ENCODE results near the gene PHLDB3.

PHLDB3 gene

GRCh38 chr19:43483281-43483680 lies 21.3 kb downstream of the PHLDB3 start:
- no peak overlapping the region for H3K4me2 ChIP-seq (ENCODE audit: low read depth, low read length, poor library complexity, severe bottlenecking)
- no peak overlapping the region for H3K9ac ChIP-seq (ENCODE audit: low read depth, low read length, poor library complexity, severe bottlenecking)
- H3F3A ChIP-seq (ENCODE audit: low read depth) = no peaks in the 10 kb centered on the region
- H3K27me3 ChIP-seq (ENCODE audit: insufficient read depth, low read length, poor library complexity, severe bottlenecking) = no peaks in the 10 kb centered on the region
- H3K9me2 ChIP-seq (replicated peaks; ENCODE audit: low read depth, low read length) = no peaks in the 10 kb centered on the region
- no peak overlapping the region for H3K4me3 ChIP-seq (ENCODE audit: low read length, poor library complexity, severe bottlenecking)
- no peak overlapping the region for H2AFZ ChIP-seq (ENCODE audit: low read length)
- no peaks in the 10 kb centered on the region for H3K9me3 ChIP-seq (ENCODE audit: insufficient read depth, low read depth, low read length)
- no peaks in the 10 kb centered on the region for H3K79me2 ChIP-seq (ENCODE audit: insufficient read depth, low read length)
- H3K36me3 ChIP-seq (ENCODE audit: insufficient read depth, low read length) = no peaks in the 10 kb centered on the region
- no peaks in the 10 kb centered on the region for H4K20me1 ChIP-seq (ENCODE audit: insufficient read depth, low read length, poor library complexity, severe bottlenecking)
- no peaks in the 10 kb centered on the region for H3K4me1 ChIP-seq (ENCODE audit: insufficient read depth, low read length, poor library complexity, severe bottlenecking)
- TF ChIP-seq CTCF (conservative IDR thresholded peaks at IDR 0.05; ENCODE audit: low read length) = no peak
- no peak for TF ChIP-seq EZH2phosphoT487 (IDR thresholded peaks at IDR 0.05; ENCODE audit: borderline replicate concordance)

- Histone ChIP-seq H3F3A (ENCODE audit: low read depth) (no peaks in the 10 kb centered on the region), H3K36me3 (ENCODE audit: insufficient read depth, low read length) (no peaks in the 10 kb centered on the region), H3K9ac (ENCODE audit: low read depth, low read length, poor library complexity, severe bottlenecking) (no peak overlapping the region), H3K4me3 (ENCODE audit: low read length, poor library complexity, severe bottlenecking) (no peak overlapping the region), H3K4me1 (ENCODE audit: insufficient read depth, low read length, poor library complexity, severe bottlenecking) (no peaks in the 10 kb centered on the region), H2AFZ (ENCODE audit: low read length) (no peak overlapping the region), H3K79me2 (ENCODE audit: insufficient read depth, low read length) (no peaks in the 10 kb centered on the region), H3K4me2 (ENCODE audit: low read depth, low read length, poor library complexity, severe bottlenecking) (no peak overlapping the region), H3K27me3 (ENCODE audit: insufficient read depth, low read length, poor library complexity, severe bottlenecking) (no peaks in the 10 kb centered on the region), H3K9me2 (replicated peaks; ENCODE audit: low read depth, low read length) (no peaks in the 10 kb centered on the region), H4K20me1 (ENCODE audit: insufficient read depth, low read length, poor library complexity, severe bottlenecking) (no peaks in the 10 kb centered on the region), H3K9me3 (ENCODE audit: insufficient read depth, low read depth, low read length) (no peaks in the 10 kb centered on the region)
- TF ChIP-seq CTCF (conservative IDR thresholded peaks at IDR 0.05; ENCODE audit: low read length) (no peak), EZH2phosphoT487 (IDR thresholded peaks at IDR 0.05; ENCODE audit: borderline replicate concordance) (no peak)
Observed at GRCh38 chr19:43482193-43482592, 22.4 kb downstream of the PHLDB3 start.

- Histone ChIP-seq H3K9ac (ENCODE audit: low read depth, low read length, poor library complexity, severe bottlenecking) (no peak overlapping the region), H4K20me1 (ENCODE audit: insufficient read depth, low read length, poor library complexity, severe bottlenecking) (no peaks in the 10 kb centered on the region), H3F3A (ENCODE audit: low read depth) (no peaks in the 10 kb centered on the region), H3K4me1 (ENCODE audit: insufficient read depth, low read length, poor library complexity, severe bottlenecking) (no peaks in the 10 kb centered on the region), H2AFZ (ENCODE audit: low read length) (no peak overlapping the region), H3K4me3 (ENCODE audit: low read length, poor library complexity, severe bottlenecking) (no peak overlapping the region), H3K9me3 (ENCODE audit: insufficient read depth, low read depth, low read length) (no peaks in the 10 kb centered on the region), H3K9me2 (replicated peaks; ENCODE audit: low read depth, low read length) (no peaks in the 10 kb centered on the region), H3K4me2 (ENCODE audit: low read depth, low read length, poor library complexity, severe bottlenecking) (no peak overlapping the region), H3K27me3 (ENCODE audit: insufficient read depth, low read length, poor library complexity, severe bottlenecking) (no peaks in the 10 kb centered on the region), H3K36me3 (ENCODE audit: insufficient read depth, low read length) (no peaks in the 10 kb centered on the region), H3K79me2 (ENCODE audit: insufficient read depth, low read length) (no peaks in the 10 kb centered on the region)
- TF ChIP-seq EZH2phosphoT487 (IDR thresholded peaks at IDR 0.05; ENCODE audit: borderline replicate concordance) (no peak), CTCF (conservative IDR thresholded peaks at IDR 0.05; ENCODE audit: low read length) (no peak)
Observed at GRCh38 chr19:43481701-43482100, 22.8 kb downstream of the PHLDB3 start.

Data from Loucy (cell line).